ENCODE measurements around the gene ERO1A. TPM values are rescaled to one million over a fixed set of nuclear protein-coding genes. Genes with fewer than 3 reads are reported as not detected.

ERO1A gene, protein sequence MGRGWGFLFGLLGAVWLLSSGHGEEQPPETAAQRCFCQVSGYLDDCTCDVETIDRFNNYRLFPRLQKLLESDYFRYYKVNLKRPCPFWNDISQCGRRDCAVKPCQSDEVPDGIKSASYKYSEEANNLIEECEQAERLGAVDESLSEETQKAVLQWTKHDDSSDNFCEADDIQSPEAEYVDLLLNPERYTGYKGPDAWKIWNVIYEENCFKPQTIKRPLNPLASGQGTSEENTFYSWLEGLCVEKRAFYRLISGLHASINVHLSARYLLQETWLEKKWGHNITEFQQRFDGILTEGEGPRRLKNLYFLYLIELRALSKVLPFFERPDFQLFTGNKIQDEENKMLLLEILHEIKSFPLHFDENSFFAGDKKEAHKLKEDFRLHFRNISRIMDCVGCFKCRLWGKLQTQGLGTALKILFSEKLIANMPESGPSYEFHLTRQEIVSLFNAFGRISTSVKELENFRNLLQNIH
- 43.9 and 45.7 TPM in 2 replicates for polyA plus RNA-seq
- 64.5 and 81.6 TPM in 2 replicates for polyA minus RNA-seq

DNA sequence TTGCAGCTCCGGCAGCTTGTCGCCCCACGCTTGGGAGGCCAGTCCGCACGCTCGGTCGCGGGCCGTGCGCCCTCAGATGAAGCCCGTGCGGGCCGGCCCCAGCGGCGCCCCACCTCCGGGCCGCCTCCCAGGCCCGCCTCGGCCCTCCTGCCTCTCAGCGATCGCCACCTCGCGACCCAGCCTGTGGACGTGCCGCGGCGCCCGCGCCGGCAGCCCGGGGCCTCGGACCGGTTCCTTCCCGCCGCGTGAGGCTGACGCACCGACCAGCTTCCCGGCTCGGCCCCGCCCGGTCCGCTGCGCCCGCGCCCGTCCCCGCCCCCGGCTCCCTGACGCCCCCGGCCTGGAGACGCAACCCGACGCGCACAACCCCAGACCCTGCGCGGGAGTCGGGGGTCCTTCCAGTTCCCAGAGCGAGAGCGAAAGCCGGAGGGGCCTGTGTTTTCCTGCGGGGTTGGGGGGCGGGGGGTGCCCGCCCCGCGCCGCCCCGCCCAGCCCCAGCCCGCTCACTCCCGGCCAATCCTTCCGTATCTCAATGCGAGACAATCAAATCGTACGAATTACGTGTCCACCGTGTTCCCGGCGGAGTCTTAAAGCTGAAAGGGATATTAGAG is at the start of gene ERO1A:
ERO1A (minus strand) TSS at position 78 of the 611 bp plus-strand sequence; CDS start at position 1, 77 bp downstream.
- peak within 1 kb of the TSS; percentile 99 for H3K4me3 ChIP-seq (ENCODE audit: low read length)
- H3K9me3 ChIP-seq (ENCODE audit: low read length): no peaks in the 10 kb centered on the region
- no peaks in the 10 kb centered on the region for H3K36me3 ChIP-seq (ENCODE audit: insufficient read depth, low read length)
- peaks cover 40% of the 10 kb centered on the region for H3K79me2 ChIP-seq (replicated peaks; ENCODE audit: insufficient read depth, low read length)
- TF ChIP-seq RAD21 (conservative IDR thresholded peaks at IDR 0.05) (no peak), MXI1 (conservative IDR thresholded peaks at IDR 0.05; ENCODE audit: poor library complexity, severe bottlenecking) (peak; percentile 78), POLR2AphosphoS5 (IDR thresholded peaks at IDR 0.05) (peak; percentile 82)
- H3F3A ChIP-seq (ENCODE audit: insufficient read depth, low read length, poor library complexity, severe bottlenecking): peaks cover 5% of the 10 kb centered on the region
- no peaks in the 10 kb centered on the region for H3K27me3 ChIP-seq (ENCODE audit: insufficient read depth, low read depth, low read length)
- no peaks in the 10 kb centered on the region for H3K9me2 ChIP-seq (ENCODE audit: insufficient read depth, low read length)
- peak within 1 kb of the TSS; percentile 87 for H2AFZ ChIP-seq (ENCODE audit: low read depth, low read length)
- H3K9ac ChIP-seq (ENCODE audit: low read length): peak within 1 kb of the TSS; percentile 93
- H3K27ac ChIP-seq (ENCODE audit: low read length): peak within 1 kb of the TSS; percentile 84
- H4K20me1 ChIP-seq (ENCODE audit: insufficient read depth): peaks cover 2% of the 10 kb centered on the region
- H3K4me2 ChIP-seq (ENCODE audit: low read length): peak within 1 kb of the TSS; percentile 79

DNA sequence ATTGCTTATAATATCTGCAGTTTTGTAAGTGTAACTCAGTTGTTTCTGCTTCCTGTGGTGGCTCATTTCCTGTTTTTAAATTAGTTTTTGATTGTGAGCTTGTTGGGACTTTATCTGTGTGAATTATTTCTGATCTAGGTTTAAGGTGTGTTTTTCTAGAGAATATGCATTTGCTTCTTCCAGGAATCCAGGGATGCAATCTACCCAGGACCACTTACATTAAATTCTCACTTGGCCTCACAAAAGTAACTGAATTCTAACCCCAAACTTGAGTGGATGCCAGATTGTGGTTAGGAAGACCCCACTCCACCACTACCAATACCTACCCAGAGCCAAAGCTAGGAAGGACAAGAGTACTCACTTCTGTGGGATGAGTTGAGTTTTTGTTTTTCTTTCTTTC is 46.5 kb upstream of the ERO1A start:
- Histone ChIP-seq H3K4me3 (ENCODE audit: low read length) (no peak overlapping the region), H3K4me2 (ENCODE audit: low read length) (no peak overlapping the region), H3F3A (ENCODE audit: insufficient read depth, low read length, poor library complexity, severe bottlenecking) (no peaks in the 10 kb centered on the region), H4K20me1 (ENCODE audit: insufficient read depth) (no peaks in the 10 kb centered on the region), H3K27me3 (ENCODE audit: insufficient read depth, low read depth, low read length) (no peaks in the 10 kb centered on the region), H3K9me3 (ENCODE audit: low read length) (no peaks in the 10 kb centered on the region), H3K9me2 (ENCODE audit: insufficient read depth, low read length) (no peaks in the 10 kb centered on the region), H3K79me2 (replicated peaks; ENCODE audit: insufficient read depth, low read length) (peaks cover 35% of the 10 kb centered on the region), H3K9ac (ENCODE audit: low read length) (no peak overlapping the region), H3K27ac (ENCODE audit: low read length) (no peak overlapping the region), H3K36me3 (ENCODE audit: insufficient read depth, low read length) (no peaks in the 10 kb centered on the region), H2AFZ (ENCODE audit: low read depth, low read length) (no peak overlapping the region)
- TF ChIP-seq, protein P1, sequence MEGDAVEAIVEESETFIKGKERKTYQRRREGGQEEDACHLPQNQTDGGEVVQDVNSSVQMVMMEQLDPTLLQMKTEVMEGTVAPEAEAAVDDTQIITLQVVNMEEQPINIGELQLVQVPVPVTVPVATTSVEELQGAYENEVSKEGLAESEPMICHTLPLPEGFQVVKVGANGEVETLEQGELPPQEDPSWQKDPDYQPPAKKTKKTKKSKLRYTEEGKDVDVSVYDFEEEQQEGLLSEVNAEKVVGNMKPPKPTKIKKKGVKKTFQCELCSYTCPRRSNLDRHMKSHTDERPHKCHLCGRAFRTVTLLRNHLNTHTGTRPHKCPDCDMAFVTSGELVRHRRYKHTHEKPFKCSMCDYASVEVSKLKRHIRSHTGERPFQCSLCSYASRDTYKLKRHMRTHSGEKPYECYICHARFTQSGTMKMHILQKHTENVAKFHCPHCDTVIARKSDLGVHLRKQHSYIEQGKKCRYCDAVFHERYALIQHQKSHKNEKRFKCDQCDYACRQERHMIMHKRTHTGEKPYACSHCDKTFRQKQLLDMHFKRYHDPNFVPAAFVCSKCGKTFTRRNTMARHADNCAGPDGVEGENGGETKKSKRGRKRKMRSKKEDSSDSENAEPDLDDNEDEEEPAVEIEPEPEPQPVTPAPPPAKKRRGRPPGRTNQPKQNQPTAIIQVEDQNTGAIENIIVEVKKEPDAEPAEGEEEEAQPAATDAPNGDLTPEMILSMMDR (IDR thresholded peaks at IDR 0.05; ENCODE audit: poor library complexity, severe bottlenecking): no peak
- TF ChIP-seq MXI1 (conservative IDR thresholded peaks at IDR 0.05; ENCODE audit: poor library complexity, severe bottlenecking): no peak
- TF ChIP-seq RAD21 (conservative IDR thresholded peaks at IDR 0.05): no peak
- no peak for TF ChIP-seq EP300 (conservative IDR thresholded peaks at IDR 0.05; ENCODE audit: poor library complexity, severe bottlenecking)

DNA sequence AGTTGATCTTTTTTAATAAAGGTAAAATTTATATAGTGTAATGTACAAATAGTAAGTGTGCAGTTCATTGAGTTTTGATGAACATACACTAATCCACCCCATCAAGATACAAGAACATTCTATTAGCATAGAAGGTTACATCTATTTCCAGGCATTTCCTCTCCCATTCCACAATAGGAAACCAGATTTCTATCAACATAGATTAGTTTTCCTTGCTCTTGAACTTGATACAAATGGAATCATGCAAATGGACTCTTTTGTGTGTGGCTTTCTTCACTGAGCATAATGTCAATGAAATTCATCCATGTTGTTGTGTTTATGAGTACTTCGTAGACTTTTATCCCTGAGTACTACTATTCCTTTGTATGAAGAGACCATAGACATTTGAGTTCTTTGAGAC is 45.4 kb upstream of the ERO1A start:
- Histone ChIP-seq H3K27ac (ENCODE audit: low read length) (no peak overlapping the region), H3K9me2 (ENCODE audit: insufficient read depth, low read length) (no peaks in the 10 kb centered on the region), H3K4me2 (ENCODE audit: low read length) (no peak overlapping the region), H3F3A (ENCODE audit: insufficient read depth, low read length, poor library complexity, severe bottlenecking) (no peaks in the 10 kb centered on the region), H4K20me1 (ENCODE audit: insufficient read depth) (no peaks in the 10 kb centered on the region), H3K27me3 (ENCODE audit: insufficient read depth, low read depth, low read length) (no peaks in the 10 kb centered on the region), H3K9ac (ENCODE audit: low read length) (no peak overlapping the region), H2AFZ (ENCODE audit: low read depth, low read length) (no peak overlapping the region), H3K79me2 (replicated peaks; ENCODE audit: insufficient read depth, low read length) (peaks cover 37% of the 10 kb centered on the region), H3K9me3 (ENCODE audit: low read length) (no peaks in the 10 kb centered on the region), H3K36me3 (ENCODE audit: insufficient read depth, low read length) (no peaks in the 10 kb centered on the region), H3K4me3 (ENCODE audit: low read length) (no peak overlapping the region)
- TF ChIP-seq EZH2 (IDR thresholded peaks at IDR 0.05; ENCODE audit: borderline replicate concordance, insufficient read depth, low read length, poor library complexity, severe bottlenecking) (no peak), TAF1 (IDR thresholded peaks at IDR 0.05; ENCODE audit: low read depth) (no peak), EP300 (conservative IDR thresholded peaks at IDR 0.05; ENCODE audit: poor library complexity, severe bottlenecking) (no peak), POLR2AphosphoS5 (IDR thresholded peaks at IDR 0.05) (no peak), SMC3 (conservative IDR thresholded peaks at IDR 0.05; ENCODE audit: poor library complexity) (no peak), RAD21 (conservative IDR thresholded peaks at IDR 0.05) (no peak), MXI1 (conservative IDR thresholded peaks at IDR 0.05; ENCODE audit: poor library complexity, severe bottlenecking) (no peak)
- TF ChIP-seq, protein P2, sequence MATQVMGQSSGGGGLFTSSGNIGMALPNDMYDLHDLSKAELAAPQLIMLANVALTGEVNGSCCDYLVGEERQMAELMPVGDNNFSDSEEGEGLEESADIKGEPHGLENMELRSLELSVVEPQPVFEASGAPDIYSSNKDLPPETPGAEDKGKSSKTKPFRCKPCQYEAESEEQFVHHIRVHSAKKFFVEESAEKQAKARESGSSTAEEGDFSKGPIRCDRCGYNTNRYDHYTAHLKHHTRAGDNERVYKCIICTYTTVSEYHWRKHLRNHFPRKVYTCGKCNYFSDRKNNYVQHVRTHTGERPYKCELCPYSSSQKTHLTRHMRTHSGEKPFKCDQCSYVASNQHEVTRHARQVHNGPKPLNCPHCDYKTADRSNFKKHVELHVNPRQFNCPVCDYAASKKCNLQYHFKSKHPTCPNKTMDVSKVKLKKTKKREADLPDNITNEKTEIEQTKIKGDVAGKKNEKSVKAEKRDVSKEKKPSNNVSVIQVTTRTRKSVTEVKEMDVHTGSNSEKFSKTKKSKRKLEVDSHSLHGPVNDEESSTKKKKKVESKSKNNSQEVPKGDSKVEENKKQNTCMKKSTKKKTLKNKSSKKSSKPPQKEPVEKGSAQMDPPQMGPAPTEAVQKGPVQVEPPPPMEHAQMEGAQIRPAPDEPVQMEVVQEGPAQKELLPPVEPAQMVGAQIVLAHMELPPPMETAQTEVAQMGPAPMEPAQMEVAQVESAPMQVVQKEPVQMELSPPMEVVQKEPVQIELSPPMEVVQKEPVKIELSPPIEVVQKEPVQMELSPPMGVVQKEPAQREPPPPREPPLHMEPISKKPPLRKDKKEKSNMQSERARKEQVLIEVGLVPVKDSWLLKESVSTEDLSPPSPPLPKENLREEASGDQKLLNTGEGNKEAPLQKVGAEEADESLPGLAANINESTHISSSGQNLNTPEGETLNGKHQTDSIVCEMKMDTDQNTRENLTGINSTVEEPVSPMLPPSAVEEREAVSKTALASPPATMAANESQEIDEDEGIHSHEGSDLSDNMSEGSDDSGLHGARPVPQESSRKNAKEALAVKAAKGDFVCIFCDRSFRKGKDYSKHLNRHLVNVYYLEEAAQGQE (IDR thresholded peaks at IDR 0.05; ENCODE audit: borderline replicate concordance): no peak
- TF ChIP-seq, protein P1 (IDR thresholded peaks at IDR 0.05; ENCODE audit: poor library complexity, severe bottlenecking): no peak

Measured in neural cell (in vitro differentiated cells).